ENCODE data around the gene FAM83G. TPM values are rescaled to one million over a fixed set of nuclear protein-coding genes. Genes with fewer than 3 reads are reported as not detected.

FAM83G gene
- total and polyA plus RNA-seq, 2 donors (not counting 3 experiments of a cell fraction or from before 2014, with no cell fraction given): 7.0 to 10.9 TPM

DNA sequence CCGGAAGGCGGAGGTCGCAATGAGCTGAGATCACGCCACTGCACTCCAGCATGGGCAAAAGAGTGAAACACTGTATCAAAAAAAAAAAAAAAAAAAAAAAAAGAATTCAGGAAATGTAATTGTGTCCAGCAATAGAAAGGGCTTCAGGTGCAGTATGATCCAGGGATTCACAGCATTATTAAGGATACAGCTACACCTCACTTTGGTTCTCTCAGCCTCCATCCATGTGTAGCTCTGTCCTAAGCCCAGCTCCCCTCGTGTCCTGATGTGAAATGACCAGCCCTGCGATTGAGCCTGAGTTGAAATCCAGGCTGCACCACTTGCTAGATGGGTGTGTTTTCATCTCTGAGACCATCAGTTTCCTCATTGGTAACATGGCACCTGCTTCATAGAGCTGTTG is 49.6 kb downstream of the FAM83G start:
- Histone ChIP-seq H3K4me1 (ENCODE audit: control insufficient read depth, extremely low read depth, insufficient read depth, low read length) (no peaks in the 10 kb centered on the region), H3K4me2 (ENCODE audit: insufficient read depth, low read length) (no peak overlapping the region), H3K27ac (ENCODE audit: insufficient read depth, low read depth, low read length) (no peak overlapping the region), H3K36me3 (ENCODE audit: control insufficient read depth in 2 of 2, extremely low read depth in 1 of 2, insufficient read depth in 2 of 2, low read length in 2 of 2) (no peaks in the 10 kb centered on the region), H4K20me1 (replicated peaks; ENCODE audit: control insufficient read depth, extremely low read depth, insufficient read depth, low read length) (no peaks in the 10 kb centered on the region), H3K79me2 (ENCODE audit: control insufficient read depth, insufficient read depth, low read length) (no peaks in the 10 kb centered on the region), H3K9ac (replicated peaks; ENCODE audit: extremely low read depth, insufficient read depth, low read length) (no peak overlapping the region), H3K4me3 (replicated peaks in 1 of 3; ENCODE audit: insufficient read depth in 1 of 3, low read depth in 1 of 3, low read length in 3 of 3) (no peak overlapping the region), H3K9me1 (replicated peaks; ENCODE audit: control insufficient read depth, extremely low read depth, insufficient read depth, low read length) (no peaks in the 10 kb centered on the region), H2AFZ (ENCODE audit: low read depth, low read length) (no peak overlapping the region), H3K27me3 (ENCODE audit: control insufficient read depth in 2 of 2, insufficient read depth in 2 of 2, low read length in 2 of 2) (peaks cover 0 to 2% of the 10 kb centered on the region in 2 experiments), H3K9me3 (replicated peaks; ENCODE audit: control insufficient read depth, insufficient read depth, low read length) (no peaks in the 10 kb centered on the region)
- no peak for TF ChIP-seq FOS (IDR thresholded peaks at IDR 0.05; ENCODE audit: borderline replicate concordance, insufficient read depth, low read length)
- TF ChIP-seq MYC (IDR thresholded peaks at IDR 0.05; ENCODE audit: low read depth, low read length): no peak
- TF ChIP-seq GATA2 (IDR thresholded peaks at IDR 0.05; ENCODE audit: insufficient read depth, insufficient read length, low read depth, low read length): no peak
- TF ChIP-seq, protein P1, sequence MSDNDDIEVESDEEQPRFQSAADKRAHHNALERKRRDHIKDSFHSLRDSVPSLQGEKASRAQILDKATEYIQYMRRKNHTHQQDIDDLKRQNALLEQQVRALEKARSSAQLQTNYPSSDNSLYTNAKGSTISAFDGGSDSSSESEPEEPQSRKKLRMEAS (IDR thresholded peaks at IDR 0.05; ENCODE audit: insufficient read depth, insufficient read length): no peak
- no peak for TF ChIP-seq JUN (IDR thresholded peaks at IDR 0.05; ENCODE audit: borderline replicate concordance, insufficient read depth, insufficient read length, low read depth)
- TF ChIP-seq POLR2A (IDR thresholded peaks at IDR 0.05; ENCODE audit: low read depth, low read length): no peak
- CTCF ChIA-PET: interaction anchor here (0.6 to 1.4 kb wide), 2 partner anchors 43 to 53 kb away, joined by 4 to 5 read pairs; no protein-coding TSS in a partner anchor
- POLR2A ChIA-PET: no interaction called here
- intact Hi-C loops (cut with micrococcal nuclease) (no loop called here), dilution Hi-C loops (cut with MboI; ENCODE audit: extremely low pct_ligation_motif_present, low sequenced_read_pairs) (no loop called here)
- DNase-seq (ENCODE audit: low read depth, low spot score): no peak
- FAIRE-seq: no peak
- BruUV-seq (replicated peaks): no TSS peak

DNA sequence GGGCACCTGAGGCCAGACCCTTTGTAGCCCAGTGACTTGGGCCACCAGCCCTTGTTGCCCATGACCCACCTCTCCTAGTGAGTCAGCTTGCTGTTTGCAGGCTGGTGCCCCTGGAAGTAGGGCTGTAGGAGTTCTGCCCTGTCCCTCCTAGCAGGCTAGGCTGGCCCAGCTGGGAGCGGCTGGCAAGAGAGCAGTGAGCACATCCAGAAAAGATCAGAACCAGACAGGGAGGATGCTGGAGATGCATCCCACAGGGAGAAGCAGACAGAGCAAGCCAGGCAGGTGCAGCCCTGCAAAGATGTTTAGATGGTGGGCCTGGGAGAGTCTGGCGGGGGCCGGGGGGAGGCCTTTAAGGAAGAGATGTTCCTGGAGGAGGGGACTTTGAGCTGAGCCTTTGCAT is 50.2 kb downstream of the FAM83G start:
- Histone ChIP-seq H3K4me3 (replicated peaks in 1 of 3; ENCODE audit: insufficient read depth in 1 of 3, low read depth in 1 of 3, low read length in 3 of 3) (no peak overlapping the region), H3K36me3 (ENCODE audit: control insufficient read depth in 2 of 2, extremely low read depth in 1 of 2, insufficient read depth in 2 of 2, low read length in 2 of 2) (no peaks in the 10 kb centered on the region), H3K9me3 (replicated peaks; ENCODE audit: control insufficient read depth, insufficient read depth, low read length) (no peaks in the 10 kb centered on the region), H4K20me1 (replicated peaks; ENCODE audit: control insufficient read depth, extremely low read depth, insufficient read depth, low read length) (no peaks in the 10 kb centered on the region), H3K9me1 (replicated peaks; ENCODE audit: control insufficient read depth, extremely low read depth, insufficient read depth, low read length) (no peaks in the 10 kb centered on the region), H3K27ac (ENCODE audit: insufficient read depth, low read depth, low read length) (no peak overlapping the region), H3K4me1 (ENCODE audit: control insufficient read depth, extremely low read depth, insufficient read depth, low read length) (no peaks in the 10 kb centered on the region), H3K79me2 (ENCODE audit: control insufficient read depth, insufficient read depth, low read length) (no peaks in the 10 kb centered on the region), H2AFZ (ENCODE audit: low read depth, low read length) (no peak overlapping the region), H3K27me3 (ENCODE audit: control insufficient read depth in 2 of 2, insufficient read depth in 2 of 2, low read length in 2 of 2) (peaks cover 0 to 8% of the 10 kb centered on the region in 2 experiments), H3K4me2 (ENCODE audit: insufficient read depth, low read length) (no peak overlapping the region), H3K9ac (replicated peaks; ENCODE audit: extremely low read depth, insufficient read depth, low read length) (no peak overlapping the region)
- FAIRE-seq: no peak
- no TSS peak for BruUV-seq (replicated peaks)
- intact Hi-C loops (cut with micrococcal nuclease): no loop called here
- dilution Hi-C loops (cut with MboI; ENCODE audit: extremely low pct_ligation_motif_present, low sequenced_read_pairs): no loop called here
- no peak for TF ChIP-seq JUN (IDR thresholded peaks at IDR 0.05; ENCODE audit: borderline replicate concordance, insufficient read depth, insufficient read length, low read depth)
- TF ChIP-seq POLR2A (IDR thresholded peaks at IDR 0.05; ENCODE audit: low read depth, low read length): no peak
- TF ChIP-seq, protein P2, sequence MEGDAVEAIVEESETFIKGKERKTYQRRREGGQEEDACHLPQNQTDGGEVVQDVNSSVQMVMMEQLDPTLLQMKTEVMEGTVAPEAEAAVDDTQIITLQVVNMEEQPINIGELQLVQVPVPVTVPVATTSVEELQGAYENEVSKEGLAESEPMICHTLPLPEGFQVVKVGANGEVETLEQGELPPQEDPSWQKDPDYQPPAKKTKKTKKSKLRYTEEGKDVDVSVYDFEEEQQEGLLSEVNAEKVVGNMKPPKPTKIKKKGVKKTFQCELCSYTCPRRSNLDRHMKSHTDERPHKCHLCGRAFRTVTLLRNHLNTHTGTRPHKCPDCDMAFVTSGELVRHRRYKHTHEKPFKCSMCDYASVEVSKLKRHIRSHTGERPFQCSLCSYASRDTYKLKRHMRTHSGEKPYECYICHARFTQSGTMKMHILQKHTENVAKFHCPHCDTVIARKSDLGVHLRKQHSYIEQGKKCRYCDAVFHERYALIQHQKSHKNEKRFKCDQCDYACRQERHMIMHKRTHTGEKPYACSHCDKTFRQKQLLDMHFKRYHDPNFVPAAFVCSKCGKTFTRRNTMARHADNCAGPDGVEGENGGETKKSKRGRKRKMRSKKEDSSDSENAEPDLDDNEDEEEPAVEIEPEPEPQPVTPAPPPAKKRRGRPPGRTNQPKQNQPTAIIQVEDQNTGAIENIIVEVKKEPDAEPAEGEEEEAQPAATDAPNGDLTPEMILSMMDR (IDR thresholded peaks at IDR 0.05; ENCODE audit: extremely low read depth in 1 of 2, insufficient read depth in 1 of 2, low read depth in 1 of 2, low read length in 2 of 2): no peak
- no peak for TF ChIP-seq EZH2 (IDR thresholded peaks at IDR 0.05; ENCODE audit: borderline replicate concordance, low read depth, low read length, severe bottlenecking)
- TF ChIP-seq FOS (IDR thresholded peaks at IDR 0.05; ENCODE audit: borderline replicate concordance, insufficient read depth, low read length): no peak
- TF ChIP-seq GATA2 (IDR thresholded peaks at IDR 0.05; ENCODE audit: insufficient read depth, insufficient read length, low read depth, low read length): no peak
- no peak for TF ChIP-seq MYC (IDR thresholded peaks at IDR 0.05; ENCODE audit: low read depth, low read length)
- TF ChIP-seq POLR2AphosphoS5 (IDR thresholded peaks at IDR 0.05; ENCODE audit: insufficient read depth, low read depth, low read length): no peak
- TF ChIP-seq, protein P1 (IDR thresholded peaks at IDR 0.05; ENCODE audit: insufficient read depth, insufficient read length): no peak
- POLR2A ChIA-PET: no interaction called here
- no peak for DNase-seq (ENCODE audit: low read depth, low spot score)
- CTCF ChIA-PET: interaction anchor here (0.6 to 1.4 kb wide), 2 partner anchors 44 to 53 kb away, joined by 4 to 5 read pairs; no protein-coding TSS in a partner anchor

All from endothelial cell of umbilical vein (primary cell).